ENCODE measurements around the gene GLRB. TPM values are rescaled to one million over a fixed set of nuclear protein-coding genes. Genes with fewer than 3 reads are reported as not detected.
"Not testable (repeated sequence)": the region's sequence is repeated elsewhere in the genome, so short reads cannot be mapped to it uniquely, and the experiment has no call there.

GLRB gene
- total RNA-seq, 1 experiment from 2014 or later = 5.1 TPM

DNA sequence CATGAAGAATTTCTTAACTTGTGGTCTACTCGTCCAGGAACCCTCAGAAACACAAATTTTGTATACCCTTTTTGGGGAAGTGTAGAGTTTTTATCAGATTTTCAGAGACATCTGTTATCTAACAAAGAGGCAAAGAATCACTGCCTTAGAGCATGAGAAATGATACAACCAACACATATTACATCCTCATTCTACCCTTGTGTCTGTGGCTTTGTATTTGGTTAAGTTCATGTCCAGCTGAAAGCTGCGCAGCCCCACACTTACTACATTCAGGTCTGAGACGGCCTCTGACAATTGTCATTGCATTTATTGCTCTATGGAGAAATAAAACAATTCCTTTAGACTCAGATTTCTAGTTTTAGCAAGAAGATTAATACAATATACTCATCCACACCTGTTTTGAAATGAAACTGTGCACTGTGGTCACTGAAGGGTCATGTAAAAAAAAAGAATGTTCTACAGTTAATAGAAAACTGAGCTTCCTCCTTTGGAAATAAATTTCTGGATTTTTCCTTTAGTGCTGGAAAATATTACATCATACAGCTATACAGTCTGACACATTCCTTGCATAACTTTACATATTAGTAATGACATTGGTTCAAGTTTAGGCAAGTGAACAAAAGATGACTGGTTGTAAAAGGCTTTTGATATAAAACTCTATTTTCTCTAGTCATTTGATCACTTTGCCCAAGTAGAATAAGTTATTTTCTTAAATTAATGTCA, 39.8 kb downstream of the GLRB start:
- DNase-seq (ENCODE audit: low spot score) = no peak
- in situ Hi-C loops (cut with HindIII; ENCODE audit: low sequenced_read_pairs) = no loop called here

DNA sequence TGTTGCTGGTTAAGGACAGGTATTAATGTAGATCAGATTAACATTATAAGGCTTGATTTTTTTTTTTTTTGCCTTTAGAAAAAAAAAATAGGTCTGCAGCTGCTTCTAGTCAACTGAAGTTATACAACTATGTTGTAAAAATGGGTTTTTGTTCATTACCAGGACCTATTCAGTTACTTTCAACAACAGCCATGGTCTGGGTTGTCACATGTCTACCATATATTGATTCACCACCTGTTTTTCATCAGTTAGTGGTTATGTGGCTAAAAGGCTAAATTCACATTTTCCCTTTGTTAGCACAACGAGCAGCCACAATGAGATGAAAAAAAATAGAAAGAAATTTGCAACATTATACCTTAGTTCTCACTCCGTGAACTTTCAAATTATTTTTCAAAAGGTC, 45.5 kb downstream of the GLRB start:
- in situ Hi-C loops (cut with HindIII; ENCODE audit: low sequenced_read_pairs) = no loop called here

DNA sequence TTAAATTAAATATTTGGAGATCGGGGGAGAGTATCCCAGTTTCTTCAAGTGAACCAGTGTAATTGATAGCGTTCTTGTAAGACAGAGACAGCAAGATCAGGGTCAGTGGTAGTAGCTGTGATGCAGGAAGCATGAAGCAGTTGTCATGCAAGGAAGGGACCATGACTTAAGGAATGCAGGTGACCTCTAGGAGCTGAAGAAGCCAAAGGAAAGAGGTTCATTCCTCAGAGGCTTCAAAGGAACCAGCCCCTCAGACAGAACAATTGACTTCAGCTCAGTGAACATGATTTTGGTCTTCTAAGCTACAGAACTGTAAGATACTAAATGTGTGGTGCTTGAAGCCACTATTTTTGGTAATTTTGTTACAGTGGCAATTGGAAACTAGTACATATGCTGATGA, 51.6 kb downstream of the GLRB start:
- DNase-seq (ENCODE audit: low spot score) = no peak
- in situ Hi-C loops (cut with HindIII; ENCODE audit: low sequenced_read_pairs) = no loop called here

More for the DNA sequence above, 45.5 kb downstream of the GLRB start:
- DNase-seq (ENCODE audit: low spot score) = no peak

- in situ Hi-C loops (cut with HindIII; ENCODE audit: low sequenced_read_pairs) = no loop called here
- peak; percentile 17 for DNase-seq (ENCODE audit: low spot score)
Measured at GRCh38 chr4:157128395-157128794, 52.4 kb downstream of the GLRB start.

- DNase-seq (ENCODE audit: low spot score) = no peak
- in situ Hi-C loops (cut with HindIII; ENCODE audit: low sequenced_read_pairs) = no loop called here
Measured at GRCh38 chr4:157141976-157142375, 66.0 kb downstream of the GLRB start.

GRCh38 chr4:157143369-157143768, 67.4 kb downstream of the GLRB start:
- no peak for DNase-seq (ENCODE audit: low spot score)
- in situ Hi-C loops (cut with HindIII; ENCODE audit: low sequenced_read_pairs) = no loop called here

DNA sequence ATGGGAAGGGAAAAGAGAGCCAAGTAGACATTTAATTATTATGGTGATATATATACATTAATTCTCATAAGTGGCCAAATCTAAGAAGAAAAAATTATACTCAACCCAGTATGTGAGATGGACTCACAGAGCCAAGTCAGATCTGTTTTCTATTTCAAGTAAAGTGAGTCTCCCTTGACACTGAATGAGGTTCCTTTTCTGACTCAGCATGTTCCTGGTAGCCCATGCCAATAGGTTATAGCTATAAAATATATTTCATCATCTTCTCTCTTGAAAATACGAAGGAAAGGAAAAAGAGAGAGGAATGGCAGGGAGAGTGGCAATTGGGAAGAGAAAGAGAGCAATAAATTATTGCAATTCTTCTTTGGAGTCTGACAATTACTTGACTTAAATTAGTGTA, 75.8 kb downstream of the GLRB start:
- in situ Hi-C loops (cut with HindIII; ENCODE audit: low sequenced_read_pairs) = no loop called here
- no peak for DNase-seq (ENCODE audit: low spot score)

GRCh38 chr4:157165935-157166610, 90.1 kb downstream of the GLRB start:
- in situ Hi-C loops (cut with HindIII; ENCODE audit: low sequenced_read_pairs) = no loop called here

DNA sequence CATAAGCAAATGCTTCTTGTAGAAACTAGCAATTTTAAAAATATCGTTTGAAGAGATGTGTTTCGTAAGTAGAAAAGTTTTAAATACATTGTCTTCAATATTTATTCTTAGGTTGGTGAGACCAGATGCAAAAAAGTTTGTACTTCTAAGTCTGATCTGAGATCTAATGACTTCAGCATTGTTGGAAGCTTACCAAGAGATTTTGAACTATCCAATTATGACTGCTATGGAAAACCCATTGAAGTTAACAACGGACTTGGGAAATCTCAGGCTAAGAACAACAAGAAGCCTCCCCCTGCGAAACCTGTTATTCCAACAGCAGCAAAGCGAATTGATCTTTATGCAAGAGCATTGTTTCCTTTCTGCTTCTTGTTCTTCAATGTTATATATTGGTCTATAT, 94.4 kb downstream of the GLRB start:
- in situ Hi-C loops (cut with HindIII; ENCODE audit: low sequenced_read_pairs) = no loop called here
- no peak for DNase-seq (ENCODE audit: low spot score)

More at GRCh38 chr4:157165935-157166610, 90.1 kb downstream of the GLRB start:
- DNase-seq (ENCODE audit: low spot score) = no peak

DNA sequence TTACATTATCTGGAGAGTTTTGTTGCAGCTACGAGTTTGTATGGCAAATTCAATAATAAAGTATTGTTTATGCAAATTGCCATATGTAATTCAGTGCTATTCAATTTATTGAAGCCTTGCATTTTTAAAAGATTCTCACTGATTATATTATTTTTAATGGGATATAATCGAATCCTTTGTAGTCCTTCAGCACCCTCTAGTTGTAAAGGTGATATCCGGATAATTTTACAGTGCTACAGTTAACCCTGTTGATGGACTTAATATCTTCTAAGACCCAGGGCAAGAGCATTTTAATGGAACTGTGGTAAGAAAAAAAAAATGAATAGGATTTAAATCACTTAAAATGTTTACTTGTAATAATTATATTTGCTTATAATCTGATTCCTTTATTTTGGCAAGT, 96.1 kb downstream of the GLRB start:
- DNase-seq (ENCODE audit: low spot score) = peak; percentile 21
- in situ Hi-C loops (cut with HindIII; ENCODE audit: low sequenced_read_pairs) = no loop called here

DNA sequence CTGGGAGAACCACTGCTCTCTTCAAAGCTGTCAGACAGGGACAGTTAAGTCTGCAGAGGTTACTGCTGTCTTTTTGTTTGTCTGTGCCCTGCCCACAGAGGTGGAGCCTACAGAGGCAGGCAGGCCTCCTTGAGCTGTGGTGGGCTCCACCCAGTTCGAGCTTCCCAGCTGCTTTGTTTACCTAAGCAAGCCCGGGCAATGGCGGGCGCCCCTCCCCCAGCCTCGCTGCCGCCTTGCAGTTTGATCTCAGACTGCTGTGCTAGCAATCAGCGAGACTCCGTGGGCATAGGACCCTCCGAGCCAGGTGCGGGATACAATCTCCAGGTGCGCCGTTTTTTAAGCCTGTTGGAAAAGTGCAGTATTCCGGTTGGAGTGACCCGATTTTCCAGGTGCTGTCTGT, 104.3 kb downstream of the GLRB start:
- DNase-seq (ENCODE audit: low spot score); in situ Hi-C loops (cut with HindIII; ENCODE audit: low sequenced_read_pairs): not testable (repeated sequence)

GRCh38 chr4:157184300-157184699, 108.3 kb downstream of the GLRB start:
- DNase-seq (ENCODE audit: low spot score) = no peak
- in situ Hi-C loops (cut with HindIII; ENCODE audit: low sequenced_read_pairs) = no loop called here

DNA sequence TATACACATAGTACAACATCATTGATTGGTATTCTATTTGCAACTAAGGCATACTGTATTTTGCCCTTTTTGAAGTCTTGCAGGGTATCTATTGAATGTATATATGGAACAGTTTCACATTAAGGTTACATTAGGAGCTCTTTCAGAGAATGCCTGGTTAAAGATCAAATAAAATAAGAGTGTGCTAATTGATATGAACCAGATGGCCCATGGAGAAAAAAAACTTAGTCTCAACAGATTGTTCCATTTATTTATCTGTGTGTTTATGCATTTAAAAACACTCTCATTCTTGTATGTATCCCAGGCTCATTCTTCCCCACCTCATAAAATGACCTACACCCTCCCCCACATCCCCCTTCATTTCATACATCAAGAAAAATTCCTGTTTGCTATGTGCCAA, 109.4 kb downstream of the GLRB start:
- DNase-seq (ENCODE audit: low spot score) = no peak
- in situ Hi-C loops (cut with HindIII; ENCODE audit: low sequenced_read_pairs) = no loop called here

- no peak for DNase-seq (ENCODE audit: low spot score)
- in situ Hi-C loops (cut with HindIII; ENCODE audit: low sequenced_read_pairs) = no loop called here
Measured at GRCh38 chr4:157195374-157195773, 119.4 kb downstream of the GLRB start.

DNA sequence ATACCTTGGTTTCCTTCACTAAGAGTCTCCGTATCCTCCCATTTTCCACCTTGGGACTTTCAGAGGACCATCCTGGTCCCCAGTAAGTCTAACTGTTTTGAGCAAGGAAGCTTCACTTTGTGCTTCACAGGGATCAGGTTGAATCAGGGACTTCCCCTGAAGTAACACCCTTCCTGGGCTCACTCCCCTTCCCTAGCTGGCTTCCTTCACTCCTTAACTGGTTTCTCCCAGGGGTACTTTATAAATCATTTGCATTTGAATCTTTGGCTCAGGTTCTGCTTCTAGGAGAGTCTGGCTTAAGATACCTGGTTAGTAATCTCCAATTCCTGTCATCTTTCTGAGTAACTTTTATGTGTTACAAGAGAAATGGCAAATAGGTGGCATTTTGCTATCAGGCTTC, 120.1 kb downstream of the GLRB start:
- in situ Hi-C loops (cut with HindIII; ENCODE audit: low sequenced_read_pairs) = no loop called here
- no peak for DNase-seq (ENCODE audit: low spot score)

GRCh38 chr4:157204634-157205244, 128.8 kb downstream of the GLRB start:
- in situ Hi-C loops (cut with HindIII; ENCODE audit: low sequenced_read_pairs) = no loop called here
- no peak for DNase-seq (ENCODE audit: low spot score)

GRCh38 chr4:157217708-157218107, 141.8 kb downstream of the GLRB start:
- peak; percentile 61 for DNase-seq (ENCODE audit: low spot score)
- in situ Hi-C loops (cut with HindIII; ENCODE audit: low sequenced_read_pairs) = no loop called here

DNA sequence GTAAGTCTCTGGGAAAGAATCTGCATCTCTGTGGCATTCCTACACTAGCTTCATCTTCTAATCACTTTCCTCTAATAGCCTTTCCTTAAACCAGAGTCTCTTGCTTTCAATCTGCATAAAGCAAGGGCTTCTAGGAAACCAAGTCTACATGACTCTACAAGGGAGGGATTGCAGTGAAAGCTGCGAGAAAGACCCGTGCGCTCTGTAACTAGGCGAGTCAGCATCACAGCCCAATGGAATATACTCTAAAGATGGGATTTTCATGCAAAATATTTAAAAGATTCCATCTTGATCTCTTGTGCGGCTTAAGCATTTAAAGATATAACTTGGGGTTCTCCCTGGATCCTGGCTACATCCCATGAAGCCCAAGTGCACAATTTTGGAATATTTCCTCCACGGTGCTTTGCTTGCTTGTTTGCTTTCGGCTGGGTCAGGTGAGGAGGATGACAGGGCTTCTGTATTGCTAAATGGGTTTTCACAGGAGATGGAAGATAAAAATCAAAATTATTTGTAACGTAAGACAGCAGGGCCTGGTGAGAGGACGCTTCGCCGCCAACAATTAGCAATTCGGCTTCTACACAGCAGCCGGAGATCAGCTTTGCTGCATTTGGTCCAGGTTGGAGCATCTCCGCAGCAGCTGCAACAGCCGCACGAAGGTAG, 143.9 kb downstream of the GLRB start:
- peak; percentile 70 for DNase-seq (ENCODE audit: low spot score)
- in situ Hi-C loops (cut with HindIII; ENCODE audit: low sequenced_read_pairs) = no loop called here

GRCh38 chr4:157220371-157220881, 144.5 kb downstream of the GLRB start, which contains the start of gene GRIA2:
Gene GRIA2, plus strand, starts transcription at chr4:157220728. Its CDS starts 315 bp downstream, at chr4:157221043.
- peak; percentile 89 for DNase-seq (ENCODE audit: low spot score)

More at GRCh38 chr4:157220371-157220881, 144.5 kb downstream of the GLRB start, which contains the start of gene GRIA2:
- in situ Hi-C loops (cut with HindIII; ENCODE audit: low sequenced_read_pairs) = no loop called here

All from G401 (cell line).